RCC 7860 (cell line): ENCODE measurements around the gene DBNL.
A peak's percentile ranks its signal among the peaks of the same experiment; 100 is the strongest.

Source experiments
- DNase-seq: peaks from one replicate; pipeline ENCODE4 v3.0.0-alpha.2; 2015; ENCODE audit warnings: low spot score
- FAIRE-seq: peaks from 2 replicates; lab custom pipeline; 2012; peaks lifted over from hg19 to GRCh38; lab: Jason Lieb, UNC

The DBNL gene

GRCh38 chr7:44096326-44096881, 51.9 kb downstream of the DBNL start:
- FAIRE-seq (no peak), DNase-seq (no peak)

GRCh38 chr7:44097064-44097932, 52.8 kb downstream of the DBNL start:
- DNase-seq (no peak), FAIRE-seq (no peak)

- FAIRE-seq (no peak), DNase-seq (no peak)
Observed at GRCh38 chr7:44098092-44099068, 53.9 kb downstream of the DBNL start.

GRCh38 chr7:44099669-44100068, 55.2 kb downstream of the DBNL start:
- no peak for FAIRE-seq
- DNase-seq: no peak

GRCh38 chr7:44100458-44101302, 56.2 kb downstream of the DBNL start:
- FAIRE-seq: no peak
- DNase-seq: peak; percentile 59

GRCh38 chr7:44101303-44101965, 56.9 kb downstream of the DBNL start:
- FAIRE-seq: no peak
- DNase-seq: no peak

- FAIRE-seq: no peak
- DNase-seq: no peak
Observed at GRCh38 chr7:44101966-44102845, 57.7 kb downstream of the DBNL start.

GRCh38 chr7:44102846-44103565, 58.5 kb downstream of the DBNL start:
- no peak for FAIRE-seq

GRCh38 chr7:44103566-44103922, 59.0 kb downstream of the DBNL start:
- FAIRE-seq (no peak), DNase-seq (no peak)

More at GRCh38 chr7:44102846-44103565, 58.5 kb downstream of the DBNL start:
- no peak for DNase-seq

- FAIRE-seq: no peak
- no peak for DNase-seq
Observed at GRCh38 chr7:44103923-44104859, 59.7 kb downstream of the DBNL start, which contains the start of gene AEBP1. Gene AEBP1 (plus strand): TSS chr7:44104345. CDS start chr7:44104666, 321 bp downstream.

GRCh38 chr7:44104860-44105771, 60.6 kb downstream of the DBNL start:
- FAIRE-seq (no peak), DNase-seq (peak; percentile 31)

GRCh38 chr7:44105832-44106231, 61.3 kb downstream of the DBNL start:
- DNase-seq (no peak), FAIRE-seq (no peak)

- DNase-seq (no peak), FAIRE-seq (no peak)
Observed at GRCh38 chr7:44106311-44107065, 62.0 kb downstream of the DBNL start.

- FAIRE-seq: no peak
Observed at GRCh38 chr7:44107116-44107960, 62.8 kb downstream of the DBNL start.

More at GRCh38 chr7:44107116-44107960, 62.8 kb downstream of the DBNL start:
- DNase-seq: no peak
